Activated T-cell treated with anti-CD3 and anti-CD28 coated beads for 48 hours (primary cell): Measurements from ENCODE around the gene PRRG2.

ENCODE experiments used
- DNase-seq: peaks from one replicate; pipeline ENCODE4 v3.0.0-alpha.2; 2020; ENCODE audit warnings: low read depth

PRRG2 gene

DNA sequence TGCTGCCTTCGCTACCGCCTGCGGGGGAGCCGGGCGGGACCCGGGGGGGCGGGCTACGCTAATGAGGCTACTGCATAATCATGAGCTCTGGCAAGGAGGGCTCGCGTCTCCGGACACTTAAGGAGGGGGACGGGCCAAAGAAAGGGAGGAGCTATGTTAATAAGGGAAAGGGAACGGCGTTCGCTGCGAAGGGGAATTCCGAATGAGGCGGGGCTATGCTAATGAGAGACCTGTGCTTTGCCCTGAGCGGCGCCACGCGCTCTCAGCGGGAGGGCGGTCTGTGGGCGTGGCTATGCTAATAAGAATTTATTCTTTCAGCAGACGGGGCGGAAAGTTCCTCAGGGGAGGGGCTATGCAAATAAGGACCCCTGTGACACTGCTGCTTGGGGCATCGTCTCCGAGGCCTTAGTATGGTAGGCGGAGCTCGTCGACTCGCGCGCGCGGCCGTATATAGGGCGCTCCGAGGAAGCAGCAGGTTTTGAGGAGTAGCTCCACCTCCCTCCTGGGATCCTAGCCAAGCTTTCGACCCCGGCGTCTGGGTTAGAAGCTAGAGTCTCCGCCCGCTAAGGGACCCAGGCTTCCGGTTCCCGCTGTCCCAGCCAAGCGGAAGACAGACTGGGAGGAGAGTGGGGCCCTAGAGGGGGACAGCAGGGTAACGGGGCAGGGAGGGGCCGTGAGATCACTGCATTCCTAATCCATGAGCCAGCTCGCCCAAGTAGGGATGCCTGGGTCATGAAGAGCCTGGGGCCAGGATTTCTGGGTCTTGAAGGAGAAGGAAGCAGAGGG lies 59.2 kb downstream of the PRRG2 start, which contains the start of gene RRAS:
Gene RRAS (minus strand): TSS at position 31 of the 786 bp plus-strand sequence. CDS start 45 bp downstream, outside the sequence.
- DNase-seq = peak; percentile 99
